CD4-positive, alpha-beta T cell treated with Interferon alpha-2 for 1 hour (primary cell): ENCODE results near the gene RIPK4.

Experiments used
- DNase-seq, 2 donors: peaks; one replicate each; pipeline ENCODE4 v3.0.0-alpha.2; 2020 to 2022

Gene RIPK4

GRCh38 chr21:41751611-41752011 lies 15.2 kb downstream of the RIPK4 start:
- DNase-seq = no peak

GRCh38 chr21:41750532-41751151 lies 16.2 kb downstream of the RIPK4 start:
- no peak for DNase-seq

GRCh38 chr21:41750051-41750450 lies 16.8 kb downstream of the RIPK4 start:
- no peak for DNase-seq

- DNase-seq = no peak
These were observed 17.6 kb downstream of the RIPK4 start for GRCh38 chr21:41749286-41749685.

GRCh38 chr21:41747943-41748738 lies 18.7 kb downstream of the RIPK4 start:
- DNase-seq = no peak

GRCh38 chr21:41746744-41747006 lies 20.2 kb downstream of the RIPK4 start:
- no peak for DNase-seq

- DNase-seq = no peak
These were observed 20.7 kb downstream of the RIPK4 start for GRCh38 chr21:41745971-41746743.

- DNase-seq = no peak
These were observed 21.6 kb downstream of the RIPK4 start for GRCh38 chr21:41745026-41745820.

- no peak for DNase-seq
These were observed 22.6 kb downstream of the RIPK4 start for GRCh38 chr21:41744028-41744930.

- no peak for DNase-seq
These were observed 23.4 kb downstream of the RIPK4 start for GRCh38 chr21:41743321-41744027.

GRCh38 chr21:41742073-41742875 lies 24.6 kb downstream of the RIPK4 start:
- no peak for DNase-seq

- no peak for DNase-seq
These were observed 25.4 kb downstream of the RIPK4 start for GRCh38 chr21:41741253-41742072.

GRCh38 chr21:41740604-41741252 lies 26.1 kb downstream of the RIPK4 start:
- DNase-seq = no peak

GRCh38 chr21:41739936-41740335 lies 26.9 kb downstream of the RIPK4 start:
- no peak for DNase-seq

- DNase-seq = no peak
These were observed 27.8 kb downstream of the RIPK4 start for GRCh38 chr21:41739011-41739410.

GRCh38 chr21:41737651-41738324 lies 29.1 kb downstream of the RIPK4 start:
- no peak for DNase-seq

- no peak for DNase-seq
These were observed 30.4 kb downstream of the RIPK4 start for GRCh38 chr21:41736423-41736822.

GRCh38 chr21:41733951-41734689 lies 32.7 kb downstream of the RIPK4 start:
- no peak for DNase-seq
